Measurements from ENCODE around the gene TREM2. TPM values are rescaled to one million over a fixed set of nuclear protein-coding genes. Genes with fewer than 3 reads are reported as not detected.

TREM2 gene
- total RNA-seq, 1 donor from 2014 or later: not detected

DNA sequence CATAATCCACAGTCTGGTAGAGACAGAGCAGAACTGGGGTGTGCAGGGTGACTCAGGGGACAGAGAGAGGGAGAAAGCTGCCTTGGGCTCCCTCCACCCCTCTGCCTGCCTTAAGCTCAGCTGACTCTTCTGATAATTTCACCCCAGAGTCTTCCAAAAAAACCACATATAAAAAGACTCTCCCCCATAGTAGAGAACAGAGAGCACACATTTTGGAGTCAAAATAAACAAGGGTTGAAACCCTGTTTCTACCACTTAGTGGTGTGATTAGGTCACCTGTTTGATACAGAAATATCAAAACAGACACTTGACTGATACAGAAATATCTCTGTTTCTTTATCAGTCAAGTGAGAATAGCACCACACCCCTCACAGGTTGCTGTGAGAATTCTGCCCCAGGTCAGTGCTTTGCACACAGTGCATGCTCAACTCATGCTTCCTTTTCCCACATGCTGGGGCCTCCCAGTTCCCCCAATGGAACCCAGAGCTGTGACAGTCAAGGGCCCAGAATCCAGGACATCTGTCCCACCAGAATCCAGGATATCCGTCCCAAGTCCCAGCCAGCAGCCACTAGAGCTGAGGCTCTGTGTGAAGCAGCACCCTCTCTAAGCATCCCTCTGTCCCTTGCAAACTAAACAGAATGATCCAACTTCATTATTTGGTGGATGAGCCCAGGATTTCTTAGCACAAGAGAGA, 36.8 kb upstream of the TREM2 start:
- H3K9me3 Mint-ChIP-seq (ENCODE audit: unreplicated experiment): peaks cover 7% of the 10 kb centered on the region

GRCh38 chr6:41197234-41197633, 34.3 kb upstream of the TREM2 start:
- no peak overlapping the region for H3K4me2 ChIP-seq (ENCODE audit: low read length)
- H3K4me1 Mint-ChIP-seq (ENCODE audit: low read depth, unreplicated experiment): peaks cover 13% of the 10 kb centered on the region
- TF ChIP-seq EZH2 (IDR thresholded peaks at IDR 0.05; ENCODE audit: insufficient read depth, low read length) (no peak), CTCF (IDR thresholded peaks at IDR 0.05; ENCODE audit: insufficient read depth, low read depth, low read length) (no peak)
- H3K4me1 ChIP-seq (ENCODE audit: insufficient read depth, low read length): no peaks in the 10 kb centered on the region
- peaks cover 2% of the 10 kb centered on the region for H3K27me3 ChIP-seq (ENCODE audit: insufficient read depth, low read length)
- no peaks in the 10 kb centered on the region for H3K9me3 ChIP-seq (ENCODE audit: insufficient read depth, low read depth, low read length)
- no peak for FAIRE-seq
- no peaks in the 10 kb centered on the region for H3K79me2 ChIP-seq (ENCODE audit: insufficient read depth, low read length)
- no peaks in the 10 kb centered on the region for H3K36me3 ChIP-seq (ENCODE audit: insufficient read depth, low read length)
- no peak for DNase-seq (ENCODE audit: low read depth)
- H3K4me3 ChIP-seq (ENCODE audit: insufficient read depth, low read depth, low read length): no peak overlapping the region
- peaks cover 48% of the 10 kb centered on the region for H3K27me3 Mint-ChIP-seq (ENCODE audit: low read depth, unreplicated experiment)
- no peak overlapping the region for H3K4me3 Mint-ChIP-seq (ENCODE audit: unreplicated experiment)
- H4K20me1 ChIP-seq (ENCODE audit: insufficient read depth, low read length): no peaks in the 10 kb centered on the region
- no peaks in the 10 kb centered on the region for H3K36me3 Mint-ChIP-seq (ENCODE audit: low read depth, unreplicated experiment)
- no peak overlapping the region for H3K27ac Mint-ChIP-seq (ENCODE audit: unreplicated experiment)
- H3K9me3 Mint-ChIP-seq (ENCODE audit: unreplicated experiment): peaks cover 7% of the 10 kb centered on the region
- H3K27ac ChIP-seq (ENCODE audit: low read depth, low read length): no peak overlapping the region
- H2AFZ ChIP-seq (ENCODE audit: low read depth, low read length): no peak overlapping the region
- no peak overlapping the region for H3K9ac ChIP-seq (ENCODE audit: low read length)

More for the DNA sequence above, 36.8 kb upstream of the TREM2 start:
- no peaks in the 10 kb centered on the region for H4K20me1 ChIP-seq (ENCODE audit: insufficient read depth, low read length)
- peaks cover 2% of the 10 kb centered on the region for H3K27me3 ChIP-seq (ENCODE audit: insufficient read depth, low read length)
- TF ChIP-seq EZH2 (IDR thresholded peaks at IDR 0.05; ENCODE audit: insufficient read depth, low read length): no peak
- no peak for TF ChIP-seq CTCF (IDR thresholded peaks at IDR 0.05; ENCODE audit: insufficient read depth, low read depth, low read length)
- H3K27ac ChIP-seq (ENCODE audit: low read depth, low read length): no peak overlapping the region
- H3K9ac ChIP-seq (ENCODE audit: low read length): no peak overlapping the region
- H3K9me3 ChIP-seq (ENCODE audit: insufficient read depth, low read depth, low read length): no peaks in the 10 kb centered on the region
- H3K79me2 ChIP-seq (ENCODE audit: insufficient read depth, low read length): no peaks in the 10 kb centered on the region
- peaks cover 13% of the 10 kb centered on the region for H3K4me1 Mint-ChIP-seq (ENCODE audit: low read depth, unreplicated experiment)
- no peaks in the 10 kb centered on the region for H3K36me3 ChIP-seq (ENCODE audit: insufficient read depth, low read length)
- no peak overlapping the region for H3K4me3 Mint-ChIP-seq (ENCODE audit: unreplicated experiment)
- no peak overlapping the region for H2AFZ ChIP-seq (ENCODE audit: low read depth, low read length)
- H3K27me3 Mint-ChIP-seq (ENCODE audit: low read depth, unreplicated experiment): peaks cover 32% of the 10 kb centered on the region
- peak overlapping the region; percentile 85 for H3K27ac Mint-ChIP-seq (ENCODE audit: unreplicated experiment)
- no peaks in the 10 kb centered on the region for H3K36me3 Mint-ChIP-seq (ENCODE audit: low read depth, unreplicated experiment)
- H3K4me3 ChIP-seq (ENCODE audit: insufficient read depth, low read depth, low read length): no peak overlapping the region
- DNase-seq (ENCODE audit: low read depth): no peak
- no peak overlapping the region for H3K4me2 ChIP-seq (ENCODE audit: low read length)
- FAIRE-seq: no peak
- no peaks in the 10 kb centered on the region for H3K4me1 ChIP-seq (ENCODE audit: insufficient read depth, low read length)

DNA sequence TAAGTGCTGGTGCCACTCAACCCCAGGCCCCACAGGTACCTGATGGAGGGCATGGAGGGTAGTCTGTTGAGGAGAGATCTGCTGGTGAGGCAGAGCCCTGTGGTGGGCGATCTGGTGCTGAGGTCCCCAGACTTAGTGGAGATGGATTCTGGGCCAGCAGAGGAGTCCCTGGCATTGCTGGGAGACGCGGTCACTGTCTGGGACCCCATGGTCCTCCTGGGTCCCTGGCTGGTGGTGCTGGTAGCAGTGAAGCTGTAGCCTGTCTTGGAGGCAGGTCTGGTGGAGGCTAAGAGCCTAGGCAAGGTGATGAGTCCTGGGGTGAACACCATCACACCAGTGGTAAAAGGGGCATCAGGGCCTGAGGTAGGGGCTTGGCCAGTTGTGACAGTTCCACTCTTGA, 31.5 kb upstream of the TREM2 start:
- no peak overlapping the region for H3K4me3 ChIP-seq (ENCODE audit: insufficient read depth, low read depth, low read length)
- DNase-seq (ENCODE audit: low read depth) (no peak), FAIRE-seq (no peak)
- no peaks in the 10 kb centered on the region for H3K9me3 ChIP-seq (ENCODE audit: insufficient read depth, low read depth, low read length)
- no peaks in the 10 kb centered on the region for H3K36me3 Mint-ChIP-seq (ENCODE audit: low read depth, unreplicated experiment)
- no peaks in the 10 kb centered on the region for H4K20me1 ChIP-seq (ENCODE audit: insufficient read depth, low read length)
- no peak overlapping the region for H3K9ac ChIP-seq (ENCODE audit: low read length)
- no peak overlapping the region for H3K4me2 ChIP-seq (ENCODE audit: low read length)
- peaks cover 2% of the 10 kb centered on the region for H3K27me3 ChIP-seq (ENCODE audit: insufficient read depth, low read length)
- H3K79me2 ChIP-seq (ENCODE audit: insufficient read depth, low read length): no peaks in the 10 kb centered on the region
- TF ChIP-seq EZH2 (IDR thresholded peaks at IDR 0.05; ENCODE audit: insufficient read depth, low read length): no peak
- TF ChIP-seq CTCF (IDR thresholded peaks at IDR 0.05; ENCODE audit: insufficient read depth, low read depth, low read length): no peak
- peaks cover 53% of the 10 kb centered on the region for H3K27me3 Mint-ChIP-seq (ENCODE audit: low read depth, unreplicated experiment)
- H3K4me1 ChIP-seq (ENCODE audit: insufficient read depth, low read length): no peaks in the 10 kb centered on the region
- no peak overlapping the region for H3K27ac Mint-ChIP-seq (ENCODE audit: unreplicated experiment)
- no peak overlapping the region for H2AFZ ChIP-seq (ENCODE audit: low read depth, low read length)
- no peak overlapping the region for H3K27ac ChIP-seq (ENCODE audit: low read depth, low read length)
- H3K9me3 Mint-ChIP-seq (ENCODE audit: unreplicated experiment): peaks cover 16% of the 10 kb centered on the region
- no peaks in the 10 kb centered on the region for H3K36me3 ChIP-seq (ENCODE audit: insufficient read depth, low read length)
- H3K4me1 Mint-ChIP-seq (ENCODE audit: low read depth, unreplicated experiment): peaks cover 2% of the 10 kb centered on the region
- no peak overlapping the region for H3K4me3 Mint-ChIP-seq (ENCODE audit: unreplicated experiment)

Measured in astrocyte (in vitro differentiated cells and primary cell).